HG03439 (cell line): Measurements from ENCODE around the gene NT5M.

Experiments
- ATAC-seq: cut with Tn5 transposase; IDR thresholded peaks from one replicate; pipeline ENCODE4 v1.9.1; 2021; ENCODE audit warnings: mild to moderate bottlenecking, moderate library complexity; ENCODE audit not compliant: unreplicated experiment

The NT5M gene

GRCh38 chr17:17341452-17341851 lies 38.3 kb downstream of the NT5M start:
- no peak for ATAC-seq

GRCh38 chr17:17342242-17342945 lies 39.2 kb downstream of the NT5M start:
- ATAC-seq, result no peak

DNA sequence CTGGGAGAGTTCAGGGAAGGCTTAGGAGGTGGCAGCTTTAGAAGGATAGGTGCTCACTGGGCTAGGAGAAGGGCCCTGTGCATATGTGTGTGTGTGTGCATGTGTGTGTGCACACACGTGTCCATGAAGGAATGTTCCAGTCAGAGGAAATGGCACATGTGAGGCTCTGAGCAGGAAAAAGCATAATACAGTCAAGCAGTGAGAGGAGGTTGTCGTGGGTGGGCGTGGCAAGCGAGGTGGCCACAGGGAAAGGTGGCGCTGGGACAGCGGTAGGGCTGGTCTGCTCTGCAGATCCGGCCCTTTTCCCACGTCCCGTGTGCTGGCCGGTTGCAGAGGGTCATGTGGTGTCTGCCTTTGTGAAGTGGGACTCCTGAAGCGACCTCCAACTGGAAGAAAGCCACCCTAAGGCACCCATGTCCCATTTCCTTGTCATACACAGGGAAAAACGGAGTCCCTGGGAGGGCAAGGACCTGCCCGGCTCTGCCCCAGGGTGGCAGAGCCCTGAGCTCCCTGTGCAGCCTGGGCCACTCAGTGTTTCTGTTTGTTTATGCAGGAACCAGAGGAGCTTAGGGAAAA lies 40.1 kb downstream of the NT5M start:
- ATAC-seq, result no peak

DNA sequence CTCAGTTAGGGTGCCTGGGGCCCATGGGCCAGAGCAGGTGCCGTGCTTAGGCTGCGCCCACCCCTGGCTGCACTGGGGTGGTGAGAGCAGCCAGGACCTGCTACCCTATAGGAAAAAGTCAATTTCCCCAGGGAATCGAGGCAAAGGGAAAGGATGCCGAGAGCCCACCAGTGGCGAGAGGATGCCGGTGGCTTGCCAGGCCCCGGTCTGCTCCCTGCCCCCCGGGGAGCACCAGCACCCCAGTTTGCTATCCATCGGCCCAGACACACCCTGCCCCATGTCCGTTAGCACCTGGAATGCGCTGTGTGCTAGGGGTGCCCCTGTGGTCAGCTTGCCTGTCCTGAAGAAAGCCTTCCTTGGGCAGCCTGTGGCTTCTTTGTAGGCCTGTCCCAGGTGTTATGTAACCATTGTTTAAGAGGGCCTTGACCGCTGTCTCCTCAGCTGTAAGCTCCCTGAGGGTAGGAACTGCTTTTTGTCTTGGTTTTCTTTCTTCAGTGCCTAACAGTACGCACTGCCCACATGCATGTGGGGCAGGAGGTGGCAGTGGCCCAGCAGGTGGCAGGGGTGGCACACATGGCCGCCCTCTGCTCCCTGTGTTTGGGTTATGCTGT lies 40.8 kb downstream of the NT5M start:
- ATAC-seq, result no peak

GRCh38 chr17:17344507-17345293 lies 41.5 kb downstream of the NT5M start:
- ATAC-seq, result no peak

GRCh38 chr17:17345294-17345597 lies 42.1 kb downstream of the NT5M start:
- ATAC-seq, result no peak

- ATAC-seq, result no peak
Measured at GRCh38 chr17:17345686-17346427, 42.7 kb downstream of the NT5M start.

DNA sequence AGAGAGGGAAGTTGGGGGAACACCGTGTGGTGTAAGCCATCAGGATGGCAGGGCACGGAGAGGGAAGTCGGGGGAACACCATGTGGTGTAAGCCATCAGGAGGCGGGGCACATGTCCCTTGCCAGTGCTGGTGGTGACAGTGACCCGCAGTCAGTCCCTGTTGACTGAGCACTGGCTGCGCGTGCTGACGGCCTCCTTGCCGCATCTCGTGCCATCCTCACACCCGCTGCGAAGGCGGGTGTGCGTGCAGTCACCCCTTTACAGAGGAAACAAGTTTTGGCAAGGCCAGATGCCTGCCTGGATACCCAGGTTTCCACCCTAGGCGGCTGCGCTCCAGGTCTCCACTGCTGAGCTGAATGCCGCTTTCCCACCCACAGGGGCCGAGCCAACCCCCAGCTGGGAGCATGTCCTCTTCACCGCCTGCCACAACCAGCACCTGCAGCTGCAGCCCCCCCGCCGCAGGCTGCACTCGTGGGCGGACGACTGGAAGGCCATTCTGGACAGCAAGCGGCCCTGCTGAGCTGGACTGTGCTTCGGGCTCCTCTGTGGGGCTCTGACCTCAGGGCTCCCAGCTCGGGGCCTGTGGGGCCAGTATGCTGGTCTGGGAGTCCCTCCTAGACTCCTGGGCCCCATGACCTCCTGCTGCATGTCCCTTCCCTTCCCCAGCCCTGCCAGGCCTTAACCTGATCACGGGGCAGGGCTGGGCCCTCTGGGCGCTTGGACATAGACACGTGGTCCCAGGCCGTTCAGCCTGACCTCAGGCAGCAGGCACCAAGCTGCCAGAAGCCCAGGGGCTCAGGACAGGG lies 43.5 kb downstream of the NT5M start:
- no peak for ATAC-seq

- ATAC-seq, result no peak
Measured at GRCh38 chr17:17347234-17347955, 44.2 kb downstream of the NT5M start.

DNA sequence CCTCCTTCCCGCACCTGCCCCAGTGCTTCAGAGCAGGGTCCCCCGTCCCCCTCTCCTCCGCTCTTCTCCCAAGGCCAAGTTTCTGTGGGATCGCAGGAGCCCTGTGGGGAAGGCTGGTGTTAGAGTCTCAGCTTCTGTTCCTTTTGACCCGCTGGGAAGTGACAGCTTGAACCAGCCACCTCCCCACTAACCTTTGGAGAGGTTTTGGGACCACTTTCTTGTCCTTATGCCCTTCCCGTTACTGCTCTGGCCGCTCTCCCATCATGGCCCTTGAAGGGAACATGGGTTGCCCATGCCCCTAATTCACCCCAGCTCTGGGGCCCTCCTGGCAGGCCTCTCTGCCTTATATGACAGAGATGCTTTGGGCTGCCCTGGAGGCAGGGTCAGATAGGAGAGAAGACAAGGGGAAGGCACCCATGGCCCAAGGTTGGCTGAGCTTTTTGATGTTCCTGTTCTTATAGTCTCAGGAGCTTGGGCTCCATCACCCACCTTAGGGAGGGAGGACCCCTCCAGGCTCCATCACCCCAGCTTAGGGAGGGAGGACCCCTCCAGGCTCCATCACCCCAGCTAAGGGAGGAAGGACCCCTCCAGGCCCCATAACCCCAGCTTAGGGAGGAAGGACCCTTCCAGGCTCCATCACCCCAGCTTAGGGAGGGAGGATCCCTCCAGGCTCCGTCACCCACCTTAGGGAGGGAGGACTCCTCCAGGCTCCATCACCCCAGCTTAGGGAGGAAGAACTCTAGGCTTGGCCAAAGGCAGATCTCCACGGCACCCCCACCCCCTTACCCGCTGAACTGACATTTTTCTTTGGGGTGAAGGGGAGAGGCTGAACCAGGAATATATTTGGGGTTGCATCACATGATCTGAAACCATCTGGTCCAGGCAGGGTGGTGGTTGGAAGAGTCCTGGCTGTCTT lies 45.0 kb downstream of the NT5M start:
- no peak for ATAC-seq

GRCh38 chr17:17348872-17349723 lies 45.9 kb downstream of the NT5M start:
- ATAC-seq, result no peak

- no peak for ATAC-seq
Measured at GRCh38 chr17:17349724-17350106, 46.5 kb downstream of the NT5M start.

DNA sequence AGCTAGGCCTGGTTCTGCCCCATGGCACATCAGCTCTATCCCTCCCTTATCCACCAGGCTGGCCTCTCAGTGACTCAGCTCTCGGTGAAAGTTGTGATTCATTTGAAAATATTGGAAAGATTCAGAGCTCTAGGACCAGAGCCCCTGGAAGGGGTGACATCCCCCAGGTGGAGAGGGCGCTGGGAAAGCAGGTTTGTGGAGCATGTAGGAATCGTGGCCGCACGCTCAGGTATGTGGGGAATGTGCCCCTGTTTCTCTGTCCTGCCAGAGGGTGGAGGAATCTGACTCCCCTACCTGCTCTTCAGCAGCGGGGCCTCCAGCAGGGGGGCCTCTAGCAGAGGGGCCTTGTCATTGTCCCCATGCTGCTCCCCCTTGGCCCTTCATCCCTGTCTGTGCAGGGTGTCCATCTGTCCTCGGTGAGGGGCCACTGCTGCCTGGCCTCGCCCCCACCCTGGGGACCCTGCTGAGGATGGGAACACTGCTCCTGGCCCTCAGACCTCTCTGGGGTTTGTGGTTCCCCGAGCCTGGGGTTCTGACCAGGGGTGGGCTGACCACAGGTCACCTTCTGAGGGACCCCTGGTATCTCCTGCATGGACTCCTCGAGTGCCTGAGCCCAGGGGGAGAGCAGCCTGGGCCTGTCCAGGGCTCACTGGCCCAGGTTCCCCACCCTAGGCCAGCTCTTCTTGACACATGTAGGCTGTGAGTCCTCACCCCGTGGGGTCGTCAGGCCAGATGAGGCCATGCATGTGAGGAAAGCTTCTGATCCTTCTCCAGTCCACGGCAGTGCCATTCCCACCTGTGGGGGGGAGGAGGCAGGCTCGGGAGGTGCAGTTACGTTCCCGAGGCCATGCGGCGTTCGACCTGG lies 47.5 kb downstream of the NT5M start:
- no peak for ATAC-seq

DNA sequence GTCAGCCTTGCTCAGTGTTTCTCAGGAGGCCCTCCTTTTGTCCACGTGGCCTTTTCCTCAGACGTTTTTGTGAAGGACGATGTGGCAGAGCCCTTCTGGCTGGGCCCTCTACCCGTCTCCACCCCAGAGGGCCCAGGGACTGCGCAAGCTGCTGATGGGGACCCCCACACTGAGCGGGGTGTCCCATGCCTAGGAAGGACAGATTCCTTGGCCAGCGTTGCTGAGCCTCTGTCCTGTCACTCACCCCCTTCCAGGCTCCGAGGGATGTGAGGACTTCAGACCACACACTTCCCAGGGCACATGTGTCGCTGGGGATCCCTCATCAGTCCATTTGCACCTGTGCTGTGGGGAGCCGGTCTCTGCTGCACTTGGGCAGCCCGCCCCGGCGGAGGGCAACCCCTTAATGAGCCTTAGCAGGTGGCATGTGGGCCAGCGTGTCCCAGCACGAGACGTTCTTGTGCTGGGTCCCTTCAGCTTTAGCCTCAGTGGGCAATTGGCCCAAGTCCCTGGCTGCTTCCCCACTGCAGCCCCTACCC lies 48.3 kb downstream of the NT5M start:
- ATAC-seq, result no peak

DNA sequence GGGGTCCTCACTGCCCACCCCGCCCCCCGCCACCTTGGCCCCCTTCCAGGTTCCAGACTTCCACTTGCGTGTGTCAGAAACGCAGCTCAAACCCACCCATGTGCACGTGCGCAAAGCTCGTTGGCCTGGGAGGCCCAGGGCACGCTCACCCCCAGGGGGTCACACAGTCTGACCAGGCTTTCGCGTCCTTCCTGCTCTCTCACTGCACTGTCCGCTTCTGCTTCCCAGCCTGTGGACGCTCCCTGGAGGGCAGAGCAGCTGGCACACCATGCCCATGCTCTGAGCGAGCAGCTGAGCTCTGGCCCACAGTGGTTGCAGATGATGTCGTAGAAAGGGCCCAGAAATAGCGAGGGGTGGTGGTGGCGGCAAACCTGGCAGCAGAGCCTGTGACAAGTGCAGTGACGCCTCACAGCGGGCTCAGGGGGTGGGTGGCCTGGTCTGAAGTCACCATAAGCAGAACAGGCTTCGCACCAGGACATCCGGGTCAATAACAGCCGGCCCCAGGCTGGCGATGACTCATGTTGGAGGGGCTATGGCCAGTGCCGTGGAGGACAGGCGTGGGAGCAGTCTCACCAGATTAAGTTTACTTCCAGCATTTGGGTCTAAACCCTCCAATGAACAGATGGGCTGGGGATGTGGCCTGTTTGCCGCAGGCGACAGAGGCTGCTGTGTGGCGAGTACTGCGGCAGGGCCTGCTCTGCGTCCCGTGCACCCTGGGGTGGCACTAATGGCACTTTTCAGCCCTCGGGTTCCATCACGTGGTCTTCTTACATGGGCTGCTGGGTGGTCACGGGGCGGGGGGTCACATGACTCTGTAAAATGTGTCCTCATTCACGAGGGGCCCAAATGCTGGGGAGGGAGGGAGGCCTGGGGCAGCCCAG lies 49.0 kb downstream of the NT5M start:
- no peak for ATAC-seq
